Ovary (tissue), 3 donors: ENCODE measurements around the gene GNL3.

Source experiments
- EP300 ChIP-seq: sonication (generic); formaldehyde crosslinking; IDR thresholded peaks from one replicate; pipeline ENCODE4 v1.6.1; 2017; ENCODE audit warnings: antibody characterized with exemption
- TF ChIP-seq, protein P1 (sequence below), 3 donors: fragments of 450-650 bp in 2 of 3; fragments of 200-600 bp in 1 of 3; IDR thresholded peaks; one replicate each; pipeline versions ENCODE4 v1.5.1 to v1.8.0; 2016 to 2022; ENCODE audit warnings: antibody characterized with exemption in 3 of 3, mild to moderate bottlenecking in 1 of 3
- donor health status: DM: no; HTN: no; CAD: no.

DNA sequence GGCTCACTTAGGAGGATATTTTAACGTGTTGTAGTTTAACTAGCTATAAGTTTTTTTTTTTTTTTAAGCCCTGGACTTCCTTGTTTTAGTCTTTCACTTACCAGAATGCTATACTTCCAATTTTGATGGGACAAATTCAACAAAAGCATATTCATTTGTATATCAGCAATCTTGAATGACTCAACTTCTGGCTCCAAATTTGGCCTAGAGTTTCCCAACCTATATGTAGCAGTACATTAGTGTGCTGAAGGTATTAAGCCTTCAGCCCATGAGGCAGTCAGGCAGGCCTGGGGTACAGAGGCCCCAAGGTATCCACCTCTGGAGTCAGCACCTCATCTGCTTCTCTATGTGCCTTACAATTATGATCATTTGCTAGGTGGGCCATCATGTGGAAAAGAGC is 6.0 kb upstream of the GNL3 start:
- TF ChIP-seq, protein P1, sequence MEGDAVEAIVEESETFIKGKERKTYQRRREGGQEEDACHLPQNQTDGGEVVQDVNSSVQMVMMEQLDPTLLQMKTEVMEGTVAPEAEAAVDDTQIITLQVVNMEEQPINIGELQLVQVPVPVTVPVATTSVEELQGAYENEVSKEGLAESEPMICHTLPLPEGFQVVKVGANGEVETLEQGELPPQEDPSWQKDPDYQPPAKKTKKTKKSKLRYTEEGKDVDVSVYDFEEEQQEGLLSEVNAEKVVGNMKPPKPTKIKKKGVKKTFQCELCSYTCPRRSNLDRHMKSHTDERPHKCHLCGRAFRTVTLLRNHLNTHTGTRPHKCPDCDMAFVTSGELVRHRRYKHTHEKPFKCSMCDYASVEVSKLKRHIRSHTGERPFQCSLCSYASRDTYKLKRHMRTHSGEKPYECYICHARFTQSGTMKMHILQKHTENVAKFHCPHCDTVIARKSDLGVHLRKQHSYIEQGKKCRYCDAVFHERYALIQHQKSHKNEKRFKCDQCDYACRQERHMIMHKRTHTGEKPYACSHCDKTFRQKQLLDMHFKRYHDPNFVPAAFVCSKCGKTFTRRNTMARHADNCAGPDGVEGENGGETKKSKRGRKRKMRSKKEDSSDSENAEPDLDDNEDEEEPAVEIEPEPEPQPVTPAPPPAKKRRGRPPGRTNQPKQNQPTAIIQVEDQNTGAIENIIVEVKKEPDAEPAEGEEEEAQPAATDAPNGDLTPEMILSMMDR (IDR thresholded peaks at IDR 0.05): no peak
- no peak for TF ChIP-seq EP300
